GM12865 (cell line): ENCODE results near the gene PCAT7.
"Not testable (repeated sequence)": the region's sequence is repeated elsewhere in the genome, so short reads cannot be mapped to it uniquely, and the experiment has no call there.

ENCODE experiments used
- DNase-seq: peaks from one replicate; pipeline ENCODE4 v3.0.0; 2010; ENCODE audit warnings: low read depth
- H3K4me3 ChIP-seq: 2 replicates; pipeline ENCODE4 v1.5.1; 2011; ENCODE audit warnings: mild to moderate bottlenecking, low read depth, low read length, control low read depth
- CTCF ChIP-seq: IDR thresholded peaks from 2 replicates; pipeline ENCODE4 v1.5.1; 2011; ENCODE audit warnings: low read length, control low read depth, low read depth, inconsistent platforms; ENCODE audit not compliant: insufficient read depth; ENCODE audit errors: missing control alignments

The PCAT7 gene

DNA sequence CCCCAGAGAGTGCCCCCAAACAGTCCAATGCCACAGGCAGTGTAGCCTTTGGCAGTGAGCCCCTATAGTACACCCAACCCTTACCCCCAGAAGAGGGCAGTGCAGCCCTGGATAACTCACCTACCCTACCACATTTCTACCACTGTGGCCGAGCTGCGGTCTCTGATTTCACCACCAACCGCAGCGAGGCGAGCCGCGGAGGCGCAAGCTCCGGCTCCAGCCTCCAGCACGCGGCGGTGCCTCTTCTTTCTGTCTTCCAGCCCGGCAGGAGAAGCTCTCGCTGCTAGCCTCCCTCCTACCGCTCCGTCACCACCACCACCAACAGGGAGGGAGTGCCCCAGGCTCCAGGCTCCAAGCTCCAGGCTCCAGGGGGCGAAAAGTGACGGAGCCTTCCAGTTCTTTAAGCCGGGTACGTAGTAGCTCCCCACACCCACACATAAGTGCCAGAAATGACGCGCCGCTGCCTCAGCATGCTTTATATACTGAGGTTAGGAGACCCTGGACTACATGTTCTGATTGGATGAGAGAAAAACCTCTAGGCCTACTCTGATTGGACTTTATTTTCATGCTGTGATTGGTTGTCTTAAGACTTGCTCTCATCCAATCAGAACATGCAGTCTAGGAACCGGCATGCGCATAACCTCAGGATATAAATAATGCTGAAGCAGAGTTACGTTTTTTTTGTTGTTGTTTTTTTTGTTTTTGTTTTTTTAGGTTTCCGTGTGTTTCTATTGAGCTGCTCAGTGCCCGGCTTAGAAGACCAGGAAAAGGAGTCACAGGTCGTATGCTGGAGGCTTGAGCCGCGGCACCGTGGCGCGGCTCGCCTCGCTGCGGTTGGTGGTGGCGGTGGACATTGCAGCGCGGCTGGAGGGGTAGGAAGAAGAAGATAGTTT is at the start of gene PCAT7:
Gene PCAT7 (plus strand): TSS at position 645 of the 893 bp plus-strand sequence.
- DNase-seq: peak; percentile 30
- H3K4me3 ChIP-seq: no peak within 1 kb of the TSS
- TF ChIP-seq CTCF: peak; percentile 21

DNA sequence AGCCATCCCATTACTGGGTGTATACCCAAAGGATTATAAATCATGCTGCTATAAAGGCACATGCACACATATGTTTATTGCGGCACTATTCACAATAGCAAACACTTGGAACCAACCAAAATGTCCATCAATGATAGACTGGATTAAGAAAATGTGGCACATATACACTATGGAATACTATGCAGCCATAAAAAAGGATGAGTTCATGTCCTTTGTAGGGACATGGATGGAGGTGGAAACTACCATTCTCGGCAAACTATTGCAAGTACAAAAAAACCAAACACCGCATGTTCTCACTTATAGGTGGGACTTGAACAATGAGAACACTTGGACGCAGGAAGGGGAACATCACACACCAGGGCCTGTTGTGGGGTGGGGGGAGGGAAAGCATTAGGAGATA is 48.5 kb upstream of the PCAT7 start:
- DNase-seq, H3K4me3 ChIP-seq: not testable (repeated sequence)

- no peak overlapping the region for H3K4me3 ChIP-seq
- no peak for DNase-seq
- no peak for TF ChIP-seq CTCF
These were observed 47.2 kb upstream of the PCAT7 start for GRCh38 chr9:94507531-94508258.

GRCh38 chr9:94511134-94511954 is 43.5 kb upstream of the PCAT7 start:
- no peak for DNase-seq
- TF ChIP-seq CTCF: no peak
- no peak overlapping the region for H3K4me3 ChIP-seq

DNA sequence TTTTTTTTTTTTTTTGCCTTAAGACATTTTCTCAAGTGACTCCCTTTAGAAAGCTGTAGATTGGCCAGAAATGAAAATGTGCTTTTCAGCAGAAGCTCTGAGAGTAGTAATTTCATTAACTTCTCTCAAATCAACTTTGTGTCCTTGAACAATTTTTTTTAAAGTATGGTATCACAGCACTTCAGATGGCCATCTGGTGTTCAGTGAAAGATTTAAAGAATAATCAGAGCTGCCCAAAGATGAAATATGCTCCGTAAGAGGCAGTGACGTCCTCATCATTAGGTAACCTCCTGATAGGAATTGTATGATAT is 43.0 kb upstream of the PCAT7 start:
- H3K4me3 ChIP-seq: no peak overlapping the region
- TF ChIP-seq CTCF: no peak
- no peak for DNase-seq

DNA sequence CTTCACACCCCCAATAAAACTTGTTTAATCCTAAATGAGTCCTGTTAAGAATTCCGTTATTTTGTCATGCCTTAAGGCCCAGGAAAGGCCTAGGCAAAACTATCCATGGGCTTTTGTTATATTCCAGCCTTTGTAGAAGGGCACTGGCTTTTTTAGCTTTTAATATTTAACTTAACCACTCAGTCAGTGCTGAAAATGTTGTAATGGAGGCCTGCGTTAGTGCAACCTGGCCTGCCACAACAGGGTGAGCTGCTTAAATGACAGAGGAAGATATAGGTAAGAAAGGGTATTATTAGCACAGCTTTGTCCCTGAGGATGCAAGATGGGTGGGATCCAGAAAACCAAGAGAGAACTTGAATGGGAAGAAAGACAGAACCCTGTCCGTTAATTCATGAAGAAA is 40.2 kb upstream of the PCAT7 start:
- TF ChIP-seq CTCF: no peak
- no peak overlapping the region for H3K4me3 ChIP-seq
- no peak for DNase-seq

- H3K4me3 ChIP-seq: no peak overlapping the region
- DNase-seq: no peak
- no peak for TF ChIP-seq CTCF
These were observed 37.6 kb upstream of the PCAT7 start for GRCh38 chr9:94517254-94517653.
